Skin epidermis (tissue), 12 donors: ENCODE results near the gene IFIH1.
A peak's percentile ranks its signal among the peaks of the same experiment; 100 is the strongest.

Experiments used
- H3K27ac ChIP-seq, 21 experiments: fragments of 200-600 bp; sonication (generic) in 11 of 21; one replicate each; pipeline ENCODE4 v1.5.0; 2020; ENCODE audit warnings: mild to moderate bottlenecking in 3 of 21, inconsistent platforms in 2 of 21, moderate library complexity in 2 of 21
- H3K4me3 ChIP-seq, 7 experiments: fragments of 200-600 bp; sonication (generic) in 2 of 7; one replicate each; pipeline ENCODE4 v1.5.0; 2020; ENCODE audit warnings: inconsistent platforms in 2 of 7, mild to moderate bottlenecking in 2 of 7, moderate library complexity in 1 of 7

The IFIH1 gene

GRCh38 chr2:162232671-162233070, 85.8 kb downstream of the IFIH1 start:
- Histone ChIP-seq H3K27ac (peak overlapping the region in 4 of 21 experiments; percentile 2 to 68 (median 34)), H3K4me3 (no peak overlapping the region)

- no peak overlapping the region for H3K4me3 ChIP-seq
- H3K27ac ChIP-seq: peak overlapping the region in 4 of 21 experiments; percentile 0 to 68 (median 5)
Observed at GRCh38 chr2:162232027-162232426, 86.5 kb downstream of the IFIH1 start.

- H3K27ac ChIP-seq: no peak overlapping the region
- H3K4me3 ChIP-seq: no peak overlapping the region
Observed at GRCh38 chr2:162230761-162231160, 87.7 kb downstream of the IFIH1 start.

- H3K4me3 ChIP-seq: no peak overlapping the region
- H3K27ac ChIP-seq: no peak overlapping the region
Observed at GRCh38 chr2:162226836-162227235, 91.6 kb downstream of the IFIH1 start.

DNA sequence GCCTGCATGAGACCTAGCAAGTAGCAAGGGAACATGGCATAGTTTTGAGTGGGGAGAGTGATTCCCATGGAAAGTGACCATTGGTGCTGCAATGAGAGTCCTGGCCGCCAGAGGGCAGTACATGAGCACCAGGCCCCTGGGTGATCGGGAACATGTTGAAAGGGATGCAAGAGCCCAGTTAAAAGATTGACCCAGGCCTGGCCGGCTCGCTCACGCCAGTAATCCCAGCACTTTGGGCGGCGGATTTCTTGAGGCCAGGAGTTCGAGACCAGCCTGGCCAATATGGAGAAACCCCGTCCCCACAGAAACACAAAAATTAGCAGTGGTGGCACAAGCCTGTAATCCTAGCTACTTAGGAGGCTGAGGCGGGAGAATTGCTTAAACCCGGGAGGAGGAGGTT, 97.4 kb downstream of the IFIH1 start:
- H3K27ac ChIP-seq: peak overlapping the region in 4 of 21 experiments; percentile 14 to 38 (median 16)
- H3K4me3 ChIP-seq: no peak overlapping the region

DNA sequence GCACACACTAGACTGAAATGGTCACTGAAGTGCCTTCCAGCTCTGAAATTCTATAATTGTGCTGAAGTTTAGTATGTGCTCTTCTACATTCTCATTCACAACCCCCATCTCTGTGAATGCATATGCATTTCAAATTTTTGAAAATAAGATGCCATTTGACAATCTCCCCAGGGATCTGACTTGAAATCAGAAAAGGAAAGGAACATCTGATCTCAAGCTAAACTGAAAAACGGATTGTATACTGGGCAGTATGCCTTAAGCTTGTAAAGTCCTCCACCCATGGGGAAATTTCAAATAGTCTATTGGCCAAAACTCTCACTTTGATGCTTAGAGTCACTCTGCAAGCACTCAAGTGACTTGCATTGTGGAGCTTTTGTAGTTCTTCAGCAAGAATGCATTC, 98.1 kb downstream of the IFIH1 start:
- no peak overlapping the region for H3K4me3 ChIP-seq
- peak overlapping the region in 3 of 21 experiments; percentile 16 to 46 (median 38) for H3K27ac ChIP-seq

DNA sequence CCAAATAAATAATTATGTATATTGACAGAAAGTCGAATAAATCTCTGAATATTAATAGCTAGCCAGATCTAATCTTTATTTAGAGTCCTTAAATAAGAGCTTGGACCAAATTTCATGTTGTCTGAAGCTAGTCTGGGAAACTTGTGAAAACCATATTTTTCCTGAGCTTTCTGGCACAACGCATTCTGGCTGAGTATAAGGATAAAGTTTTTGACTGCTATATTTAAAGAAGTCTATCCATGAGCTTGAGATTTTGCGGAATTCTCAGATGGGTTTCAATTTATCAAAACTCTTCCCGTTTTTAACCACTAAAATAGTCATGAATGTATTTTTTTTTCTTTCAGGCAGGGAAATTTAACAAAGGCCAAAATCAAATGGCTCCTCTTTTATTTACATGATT, 99.1 kb downstream of the IFIH1 start:
- Histone ChIP-seq H3K27ac (peak overlapping the region in 1 of 21 experiments; percentile 46), H3K4me3 (no peak overlapping the region)

DNA sequence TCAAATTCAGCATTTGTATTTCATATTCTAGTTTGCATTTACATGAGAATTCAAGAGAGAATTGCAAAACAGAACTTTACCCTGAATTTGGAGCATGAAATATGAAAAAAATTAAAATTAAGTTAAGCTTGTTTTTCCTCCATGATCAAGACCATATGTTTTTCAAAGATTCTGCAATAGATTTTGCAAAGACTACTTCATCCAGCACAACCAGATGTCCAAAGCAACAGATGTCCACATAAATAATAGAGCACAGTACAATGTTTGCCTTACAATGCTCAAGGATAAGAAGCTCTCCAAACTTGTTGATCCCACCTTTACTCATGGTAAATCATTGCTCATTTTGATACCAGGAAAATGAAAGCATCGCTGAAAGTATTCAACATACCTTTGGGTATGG, 100.9 kb downstream of the IFIH1 start:
- H3K27ac ChIP-seq: no peak overlapping the region

More for the DNA sequence above, 100.9 kb downstream of the IFIH1 start:
- H3K4me3 ChIP-seq: no peak overlapping the region
